GM18870 (cell line): Measurements from ENCODE around the gene HSH2D.

Source experiments
- ATAC-seq: cut with Tn5 transposase; IDR thresholded peaks from one replicate; pipeline ENCODE4 v1.9.1; 2021; ENCODE audit warnings: moderate library complexity; ENCODE audit not compliant: unreplicated experiment

The HSH2D gene

DNA sequence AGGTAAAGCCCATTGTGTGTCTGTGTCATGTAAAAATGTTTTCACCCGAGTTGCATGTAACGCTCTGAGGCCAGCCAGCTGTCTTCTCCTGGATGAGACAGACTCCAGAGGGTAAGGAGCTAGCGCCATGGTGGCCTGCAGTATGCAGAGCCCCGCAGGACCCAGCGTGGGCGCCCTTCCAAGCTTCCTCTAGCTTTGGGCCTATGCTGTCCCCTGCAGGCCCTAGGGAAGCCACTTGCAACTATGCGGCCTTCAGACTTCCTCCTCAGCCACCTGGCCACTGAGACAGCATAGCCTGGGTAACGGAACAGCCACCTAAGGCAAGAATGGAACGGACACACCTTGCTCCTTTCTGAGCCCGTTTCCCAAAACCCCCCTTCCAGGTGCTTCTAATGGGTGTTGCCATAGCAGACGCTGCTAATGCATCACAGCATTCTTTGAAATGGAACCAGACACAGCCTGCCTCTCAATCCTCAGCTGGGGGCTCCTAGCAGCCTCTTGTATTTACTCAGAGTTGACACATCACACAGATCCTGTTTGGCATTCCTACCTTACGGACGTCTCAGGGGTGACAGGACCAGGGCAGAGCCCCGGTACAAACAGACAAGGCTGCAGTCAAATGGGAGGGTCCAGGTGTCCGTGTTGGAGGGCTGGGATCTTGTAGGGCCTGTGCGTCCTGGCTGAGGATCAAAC is 47.9 kb downstream of the HSH2D start:
- no peak for ATAC-seq

DNA sequence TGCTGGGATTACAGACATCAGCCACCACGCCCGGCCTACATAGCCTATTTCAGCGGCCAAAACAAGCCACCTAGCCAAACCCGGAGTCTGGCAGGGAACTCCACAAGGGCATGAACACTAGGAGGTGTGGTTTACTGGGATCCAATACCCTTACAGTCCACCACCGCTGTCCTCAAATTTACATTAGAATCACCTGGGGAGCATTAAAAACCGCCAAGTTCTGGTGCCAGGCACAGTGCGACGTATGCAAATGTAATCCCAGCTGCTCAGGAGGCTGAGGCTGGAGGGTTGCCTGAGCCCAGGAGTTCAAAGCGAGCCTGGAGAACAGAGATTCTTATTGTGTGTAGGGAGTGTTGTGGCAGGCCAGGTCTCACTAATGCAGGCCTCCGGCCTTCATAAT is 50.0 kb downstream of the HSH2D start:
- ATAC-seq, result no peak

DNA sequence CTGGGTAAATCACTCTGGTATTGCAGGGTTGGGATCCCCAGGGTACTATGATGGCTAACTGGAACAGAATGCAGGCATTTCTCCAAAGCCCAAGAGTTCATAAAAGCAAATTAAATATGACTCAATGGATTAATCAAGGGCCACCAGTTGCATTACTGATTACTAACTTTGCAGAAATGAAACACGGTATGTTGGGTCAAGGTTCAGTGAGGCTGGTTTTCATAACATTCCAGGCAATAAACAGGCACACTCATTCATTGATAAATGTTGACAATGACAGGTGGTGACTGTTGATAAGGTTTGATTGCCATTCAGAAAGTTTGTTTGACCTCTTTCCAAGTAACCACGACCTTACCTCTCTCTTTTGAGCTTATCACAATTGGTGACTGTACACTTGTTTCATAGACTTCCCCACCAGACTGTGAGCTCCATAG is 53.7 kb downstream of the HSH2D start:
- no peak for ATAC-seq

DNA sequence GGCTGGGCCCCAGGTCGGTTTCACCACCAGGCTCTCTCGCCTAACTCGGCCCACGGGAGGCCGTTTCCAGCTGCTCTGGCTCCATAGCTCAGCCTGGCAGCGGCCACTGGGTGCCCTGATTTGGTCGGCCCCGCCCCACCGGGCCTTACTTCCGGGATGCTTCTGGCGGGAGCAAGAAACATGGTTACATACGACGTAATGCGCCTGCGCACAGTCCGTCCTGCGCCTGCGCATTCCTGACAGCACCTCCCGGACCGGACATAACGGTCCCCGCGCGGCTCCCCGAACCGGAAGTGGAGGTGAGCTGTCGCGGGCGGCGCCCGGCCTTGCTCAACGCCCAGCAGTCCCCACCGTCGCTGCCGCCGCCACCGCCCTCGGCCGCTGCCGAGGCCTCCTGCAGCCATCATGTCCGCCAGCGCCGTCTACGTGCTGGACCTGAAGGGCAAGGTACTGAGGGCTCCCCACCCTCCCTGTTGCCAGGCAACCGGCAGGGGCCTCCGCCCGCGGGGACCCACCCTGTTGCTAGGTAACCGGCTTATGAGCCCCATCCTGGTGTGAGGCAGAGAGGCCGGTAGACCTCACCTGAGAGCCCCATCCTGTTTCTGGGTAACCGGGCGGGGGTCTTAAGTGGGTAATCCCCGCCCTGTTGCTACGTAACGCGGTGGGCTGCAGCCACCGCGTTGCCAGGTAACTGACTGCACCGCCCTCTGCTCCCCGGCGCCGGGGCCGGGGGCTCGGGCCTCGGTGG is 54.3 kb downstream of the HSH2D start, which contains the start of gene AP1M1:
TSS of gene AP1M1 (plus strand) at position 290 of the 748 bp plus-strand sequence. CDS start at position 406, 116 bp downstream.
- peak; percentile 90 for ATAC-seq

DNA sequence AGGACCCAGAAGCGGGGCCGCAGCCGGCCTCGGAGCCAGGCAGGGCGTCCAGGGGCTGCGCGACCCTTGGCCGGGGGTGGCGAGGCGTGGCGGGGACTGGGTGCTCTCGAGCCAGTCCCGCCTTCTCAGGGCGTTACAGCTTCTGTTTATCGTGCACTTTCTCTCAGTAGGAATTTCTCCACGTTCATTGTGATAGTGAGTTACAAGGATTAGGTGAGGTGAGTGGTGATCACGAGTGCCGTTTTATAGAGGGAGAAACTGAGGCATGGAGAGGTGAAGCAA is 54.8 kb downstream of the HSH2D start:
- no peak for ATAC-seq

DNA sequence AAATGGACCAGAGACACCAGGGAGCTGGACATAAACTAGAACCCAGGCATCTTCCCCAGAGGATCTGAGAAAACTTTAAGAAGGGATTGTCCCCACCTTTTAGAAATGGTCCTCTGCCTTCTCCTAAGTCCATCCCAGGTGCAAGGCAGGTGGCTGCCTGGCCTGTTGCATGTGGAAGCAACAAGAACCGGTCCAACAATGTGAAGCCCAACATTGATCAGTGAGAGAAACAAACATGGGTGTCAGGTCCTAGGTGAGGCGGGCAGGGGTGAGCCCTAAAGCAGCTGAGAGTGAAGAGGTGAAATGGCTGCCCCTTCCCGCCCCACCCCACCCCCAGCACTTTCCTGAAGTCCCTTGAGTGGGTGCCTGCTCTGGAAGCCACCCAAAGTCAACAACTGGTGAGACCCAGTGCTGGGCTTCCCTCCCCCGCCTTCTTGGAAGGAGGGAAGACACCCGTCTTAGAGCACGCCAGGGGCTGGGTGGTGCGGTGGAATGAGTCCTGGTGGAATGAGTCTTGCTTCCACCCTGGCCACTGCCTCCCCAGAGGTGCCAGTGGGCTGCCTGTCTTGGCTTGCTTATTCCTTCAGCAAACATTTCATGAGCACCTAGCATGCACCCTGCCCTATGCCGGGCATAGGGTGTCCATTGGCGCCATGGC is 55.9 kb downstream of the HSH2D start:
- no peak for ATAC-seq

DNA sequence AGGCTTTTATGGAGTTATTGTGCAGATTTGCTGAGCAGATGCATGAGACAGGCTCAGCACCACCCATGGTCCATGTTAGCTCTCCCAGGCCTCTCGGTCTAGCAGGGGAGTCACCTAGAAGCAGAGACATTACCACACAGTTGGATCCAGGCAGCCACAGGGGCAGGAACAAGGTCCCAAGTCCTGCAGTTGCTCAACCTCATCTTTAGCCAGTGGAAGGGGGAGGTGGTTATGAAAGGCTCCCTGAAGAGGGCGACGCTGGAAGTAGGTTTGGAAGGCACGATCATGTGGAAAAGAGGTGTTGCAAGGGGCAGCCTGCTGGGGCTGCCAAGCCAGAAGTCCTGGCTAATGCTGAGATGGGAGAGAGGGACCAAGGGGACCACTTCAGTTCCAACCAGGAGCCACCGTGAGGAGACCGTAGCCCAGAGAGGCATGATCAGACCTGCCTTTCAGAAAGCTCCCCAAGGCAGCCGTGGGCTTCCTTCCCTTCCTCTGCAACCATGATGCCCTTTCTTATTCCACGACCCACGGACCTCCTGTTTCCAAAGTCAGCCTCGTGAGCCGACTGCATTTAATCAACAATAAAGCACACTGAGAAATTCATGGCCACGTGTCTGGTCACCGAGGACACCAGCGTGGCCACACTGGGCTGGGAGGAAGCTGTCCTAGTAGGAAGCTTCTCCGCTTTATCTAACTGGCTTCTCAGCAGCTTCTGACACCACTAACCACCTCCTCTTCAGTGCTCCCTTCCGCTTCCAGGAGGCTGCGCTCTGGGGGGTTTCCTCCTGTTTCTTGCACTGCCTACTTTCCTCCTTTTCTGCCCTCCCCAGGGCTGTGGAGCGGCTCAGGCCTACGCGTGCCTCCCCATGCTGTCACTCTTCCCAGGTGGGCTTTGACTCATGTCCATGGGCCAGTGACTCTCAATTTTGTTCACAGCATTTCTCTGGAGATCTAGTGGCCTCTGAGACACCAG is 56.8 kb downstream of the HSH2D start:
- no peak for ATAC-seq

DNA sequence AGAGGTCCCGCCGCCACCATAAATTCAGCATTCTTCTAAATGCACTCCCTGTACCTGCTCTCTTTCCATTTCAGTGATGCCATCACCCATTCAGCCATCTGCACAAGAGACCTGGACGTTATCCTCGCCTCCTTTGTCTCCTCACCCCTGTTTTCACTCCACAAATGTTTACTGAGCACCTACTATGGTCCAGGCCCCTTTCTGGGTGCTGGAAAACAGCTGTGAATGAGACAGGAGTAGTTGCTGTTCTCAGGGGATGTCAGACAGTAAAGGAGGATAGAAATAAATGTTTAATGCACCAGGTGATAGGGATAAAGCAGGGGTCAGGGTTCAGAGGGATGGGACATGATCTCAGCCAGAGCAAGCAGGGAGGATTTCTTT is 57.5 kb downstream of the HSH2D start:
- no peak for ATAC-seq

DNA sequence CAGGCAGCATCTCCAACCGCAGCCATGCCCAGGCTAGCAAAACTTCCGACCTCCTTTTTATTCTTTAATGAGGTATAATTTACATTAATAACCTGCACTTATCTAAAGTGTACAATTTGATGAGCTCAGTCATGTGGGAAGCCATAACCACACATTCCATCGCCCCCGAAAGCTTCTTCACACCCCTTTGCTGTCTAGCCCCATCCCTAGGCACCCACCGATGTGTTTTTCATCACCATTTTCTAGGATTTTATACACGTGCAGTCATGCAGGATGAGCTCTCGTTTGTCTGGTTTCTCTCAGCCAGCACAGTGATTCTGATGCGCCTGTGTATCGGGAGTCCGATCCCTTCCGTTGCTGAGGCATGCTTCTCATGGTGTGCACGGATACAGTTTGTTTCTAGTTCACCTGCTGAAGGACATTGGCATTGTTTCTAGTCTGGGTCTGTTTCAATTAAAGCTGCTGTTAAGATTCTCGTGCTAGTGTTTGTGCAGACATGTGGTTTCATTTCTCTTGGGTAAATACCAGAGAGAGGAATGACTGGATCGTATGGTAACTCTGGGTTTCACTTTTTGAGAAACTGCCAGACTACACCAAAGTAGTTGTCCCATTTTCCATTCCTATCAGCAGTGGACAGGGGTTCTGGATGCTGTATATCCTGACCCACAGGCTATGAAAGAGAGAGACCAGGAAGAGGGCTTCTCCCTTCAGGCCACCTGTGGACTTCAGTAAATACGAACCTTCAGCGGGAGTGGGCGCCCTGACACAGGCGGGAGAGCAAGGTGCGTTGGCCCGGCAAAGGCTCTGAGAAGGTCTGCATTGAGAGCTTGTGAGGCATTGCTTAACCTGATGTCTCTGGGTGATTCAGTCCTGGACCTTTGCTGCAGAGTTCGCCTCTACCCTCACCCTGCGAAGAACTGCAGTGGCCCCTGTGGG is 59.1 kb downstream of the HSH2D start:
- ATAC-seq, result no peak

DNA sequence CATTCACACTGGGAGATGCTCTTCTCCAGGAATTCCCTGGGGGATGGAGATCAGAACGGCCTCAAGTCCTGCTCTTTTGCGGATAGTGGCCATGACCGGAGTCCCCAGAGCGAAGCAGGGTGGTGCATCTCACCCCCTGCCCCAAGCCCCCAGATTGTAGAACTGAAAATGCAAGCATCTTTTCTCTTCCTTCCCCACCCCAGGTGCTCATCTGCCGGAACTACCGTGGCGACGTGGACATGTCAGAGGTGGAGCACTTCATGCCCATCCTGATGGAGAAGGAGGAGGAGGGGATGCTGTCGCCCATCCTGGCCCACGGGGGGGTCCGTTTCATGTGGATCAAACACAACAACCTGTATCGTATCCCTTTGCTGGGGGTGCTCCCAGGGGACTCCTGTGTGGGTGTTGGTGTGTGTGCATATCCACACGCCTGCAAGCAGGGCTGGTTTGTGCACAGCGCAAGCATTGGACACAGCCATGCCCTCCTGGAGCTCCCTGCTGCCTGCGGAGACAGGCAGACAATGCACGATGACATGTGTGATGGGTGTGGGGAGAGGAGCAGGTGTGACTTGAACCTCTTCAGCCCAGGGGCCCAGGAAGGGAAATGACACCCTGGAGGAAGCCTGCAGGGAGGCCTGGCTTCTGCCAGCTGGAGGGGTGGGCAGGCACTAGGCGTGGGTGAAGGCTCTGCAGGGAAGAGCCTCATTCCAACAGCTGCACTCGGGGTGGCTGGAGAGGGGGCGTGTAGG is 59.9 kb downstream of the HSH2D start:
- ATAC-seq, result no peak

DNA sequence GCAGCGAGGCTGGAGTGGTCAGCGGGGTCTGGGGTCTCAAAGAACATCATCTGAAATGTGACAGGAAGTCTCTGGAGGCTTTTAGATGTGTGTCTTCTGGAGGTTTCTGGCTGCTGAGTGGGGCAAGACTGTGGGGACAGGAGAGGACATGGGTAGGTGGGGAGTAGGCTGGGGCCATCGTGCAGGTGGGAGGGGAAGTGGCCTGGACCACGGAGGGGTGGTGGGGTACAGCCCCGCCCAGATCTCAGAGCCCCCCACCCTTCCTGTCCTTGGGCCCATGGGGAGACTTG is 60.5 kb downstream of the HSH2D start:
- ATAC-seq, result no peak

DNA sequence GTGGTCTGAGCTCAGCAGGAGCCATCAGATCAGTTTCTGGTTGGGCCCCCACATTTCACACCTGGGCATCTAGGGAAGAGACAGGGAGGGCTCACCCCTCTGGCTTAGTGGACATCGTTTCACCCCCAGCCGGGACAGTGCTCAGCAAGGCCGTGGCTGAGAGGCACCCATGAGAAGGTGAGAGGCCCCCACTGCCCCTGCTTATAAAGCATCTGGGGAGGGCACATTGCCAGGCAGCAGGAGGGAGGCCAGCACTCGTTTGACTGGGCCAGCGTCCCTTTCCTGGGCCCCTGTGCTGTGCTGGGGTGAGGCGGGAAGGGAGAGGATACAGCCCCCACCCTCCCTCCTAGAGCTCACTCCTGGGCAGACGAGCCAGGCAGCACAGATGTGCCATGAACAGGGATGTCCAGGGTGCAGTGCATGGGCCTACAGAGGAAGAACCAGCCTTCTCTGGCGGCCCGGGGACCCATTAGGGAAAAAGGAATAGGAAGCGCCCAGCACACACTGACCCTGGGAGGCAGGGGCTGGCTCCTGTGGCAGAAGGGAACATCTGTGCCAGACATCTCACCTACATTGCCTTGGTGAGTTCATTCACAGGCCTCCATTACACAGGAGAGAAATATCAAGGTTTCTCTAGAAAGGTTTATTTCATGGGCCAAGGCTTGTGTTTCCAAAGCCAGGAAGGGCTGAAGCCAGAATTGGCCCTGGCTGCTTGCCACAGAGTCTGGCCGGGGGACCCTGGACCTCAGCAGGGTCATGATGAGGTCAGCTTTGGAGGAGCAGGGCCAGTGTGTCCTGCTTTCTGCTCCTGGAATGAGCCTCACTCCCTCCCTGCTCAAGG is 61.9 kb downstream of the HSH2D start:
- ATAC-seq, result no peak

DNA sequence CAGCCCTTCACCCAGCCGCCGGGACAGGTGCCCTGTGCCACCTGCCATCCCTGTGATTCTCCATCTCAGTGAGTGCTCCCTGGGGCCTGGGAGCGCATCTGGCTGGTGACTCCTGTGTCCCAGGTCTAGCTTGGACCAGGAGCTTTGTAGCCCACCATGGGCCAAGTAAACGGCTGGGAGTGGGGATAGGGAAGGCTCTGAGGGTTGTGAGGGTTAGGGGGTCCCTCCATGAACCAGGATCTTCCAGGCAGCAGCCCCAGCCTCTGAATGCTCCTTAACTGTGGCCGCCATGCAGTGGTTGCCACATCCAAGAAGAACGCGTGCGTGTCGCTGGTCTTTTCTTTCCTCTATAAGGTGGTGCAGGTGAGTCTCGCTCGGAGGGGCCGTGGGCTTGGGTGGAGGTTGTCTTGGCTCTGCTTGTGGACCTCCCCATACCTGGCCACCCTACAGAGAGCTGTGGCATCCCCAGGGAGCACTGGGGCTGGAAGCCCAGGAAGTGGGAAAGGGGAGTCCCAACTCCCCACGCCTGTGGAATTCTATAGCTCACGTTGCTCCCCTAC is 62.6 kb downstream of the HSH2D start:
- no peak for ATAC-seq

DNA sequence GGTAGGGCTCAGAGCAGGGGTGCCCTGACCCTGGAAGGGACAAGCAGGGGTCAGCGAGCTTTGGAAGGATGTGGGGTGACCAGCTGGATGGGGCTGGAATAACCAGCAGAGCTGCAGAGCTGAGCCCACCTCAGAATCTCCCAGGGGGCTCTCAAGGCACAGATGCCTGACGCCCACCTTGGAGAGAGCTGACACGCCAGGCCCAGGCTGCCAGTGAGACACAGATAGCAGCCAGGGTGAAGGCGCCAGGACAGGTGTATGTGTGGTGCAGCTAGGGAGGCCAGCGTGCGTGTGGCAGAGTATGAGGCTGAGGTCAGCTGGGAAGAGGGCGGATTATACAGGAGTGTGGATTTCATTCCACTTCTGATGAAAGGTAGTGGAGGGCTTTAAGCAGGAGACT is 63.2 kb downstream of the HSH2D start:
- no peak for ATAC-seq

DNA sequence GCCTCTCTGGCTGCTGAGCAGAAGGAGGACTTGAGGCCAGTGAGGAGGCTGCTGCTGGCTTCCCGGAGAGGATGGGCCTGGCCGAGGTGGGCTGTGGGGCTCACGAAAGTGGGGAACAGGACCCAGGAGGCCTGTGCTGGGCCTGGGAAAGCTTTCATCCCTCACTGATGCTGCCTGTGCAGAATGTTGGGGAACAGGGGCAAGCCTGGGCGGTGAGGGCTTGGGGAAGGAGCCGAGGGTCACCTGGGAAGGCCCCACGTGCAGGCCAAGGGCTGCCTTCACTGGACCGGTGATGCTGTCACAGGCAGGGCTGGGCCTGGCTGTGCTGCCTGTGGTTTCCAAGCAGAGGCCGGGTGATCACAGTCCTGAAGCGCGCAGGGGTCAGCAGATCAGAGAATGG is 63.6 kb downstream of the HSH2D start:
- ATAC-seq, result no peak

DNA sequence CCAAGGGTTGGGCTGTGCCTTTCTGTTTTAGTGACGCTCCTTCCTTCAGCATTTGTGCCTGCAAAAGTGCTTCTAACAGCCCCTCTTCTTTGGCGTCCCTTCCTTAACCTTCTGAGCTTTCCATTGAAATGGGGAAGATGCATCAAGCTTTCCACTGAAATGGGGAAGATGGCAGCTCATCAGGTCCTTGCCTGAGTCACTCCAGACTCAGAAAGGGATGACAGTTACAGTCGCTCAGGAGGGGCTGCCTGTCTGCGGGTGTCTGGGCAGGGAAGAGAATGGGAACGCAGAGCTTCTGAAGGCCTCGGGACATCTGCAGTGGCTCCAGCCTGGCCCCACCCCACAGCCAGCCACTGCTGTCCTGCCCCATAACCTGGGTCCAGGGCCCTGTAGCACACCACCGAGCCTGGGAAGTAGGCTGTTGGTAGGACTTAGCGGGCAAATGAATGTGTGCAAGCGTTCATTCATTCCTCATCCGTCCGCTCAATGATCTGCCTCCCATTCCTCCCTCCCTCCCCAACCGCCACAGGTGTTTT is 64.1 kb downstream of the HSH2D start:
- no peak for ATAC-seq
